Measurements from ENCODE around the gene EIF2AK2.

GRCh38 chr2:37201766-37202165, 45.0 kb upstream of the EIF2AK2 start:
- no peak; a peak in 1 of 4 replicates for TF ChIP-seq CTCF (conservative IDR thresholded peaks at IDR 0.05; ENCODE audit: low read depth in 2 of 2)
- no peak for TF ChIP-seq REST (IDR thresholded peaks at IDR 0.05; ENCODE audit: unreplicated experiment)
- no peak for TF ChIP-seq EZH2 (IDR thresholded peaks at IDR 0.05; ENCODE audit: low read depth, unreplicated experiment)
- no peak for TF ChIP-seq EZH2phosphoT487 (IDR thresholded peaks at IDR 0.05; ENCODE audit: unreplicated experiment)
- TF ChIP-seq POLR2AphosphoS5 (IDR thresholded peaks at IDR 0.05; ENCODE audit: low read depth): no peak
- TF ChIP-seq CREB1 (CRISPR knock-in tag; IDR thresholded peaks at IDR 0.05; ENCODE audit: low read depth): no peak
- no peak for TF ChIP-seq STAT1 (IDR thresholded peaks at IDR 0.05; ENCODE audit: unreplicated experiment)
- no peak for TF ChIP-seq ZNF114 (CRISPR knock-in tag; IDR thresholded peaks at IDR 0.05)
- TF ChIP-seq ZNF462 (CRISPR knock-in tag; IDR thresholded peaks at IDR 0.05): no peak
